SK-N-DZ (cell line): ENCODE results near the gene COL24A1.

Experiments
- DNase-seq: peaks from one replicate; pipeline ENCODE4 v3.0.0-alpha.2; 2015; ENCODE audit warnings: low spot score
- small RNA-seq, 2 experiments: library from RNA; depleted of rRNA; stranded (forward); fragments of <200 nt; gene quantifications; one replicate each; pipeline ENCODE3, GENCODE V24; 2014

Gene COL24A1

DNA sequence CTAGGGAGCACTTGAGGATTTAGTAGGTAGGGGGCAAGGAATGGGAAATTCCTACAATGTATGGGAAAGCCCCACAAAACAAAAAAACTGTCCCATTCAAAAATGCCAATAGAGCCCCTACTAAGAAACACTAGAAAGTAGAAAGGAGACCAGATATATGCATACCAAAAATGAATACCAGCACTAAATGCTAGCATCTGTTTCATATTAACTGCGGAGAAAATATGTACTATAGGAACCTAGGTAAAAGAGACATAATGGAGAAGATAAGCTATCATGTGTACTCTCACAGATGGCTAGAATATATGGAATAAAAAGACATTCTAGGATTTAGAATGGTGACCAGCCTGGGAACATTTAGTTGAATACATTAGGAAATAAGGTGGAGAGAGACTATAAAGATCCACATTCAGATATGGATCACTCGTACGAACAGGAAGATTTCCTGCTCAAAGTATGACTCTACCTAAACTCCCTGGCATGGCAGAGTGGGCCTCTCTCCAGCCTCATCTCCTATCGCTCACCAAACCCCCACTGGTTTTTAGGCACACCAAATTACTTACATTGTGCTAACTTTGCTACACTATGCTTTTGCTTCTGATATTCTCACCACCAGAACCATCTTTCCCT lies 466.7 kb downstream of the COL24A1 start:
- DNase-seq, result no peak

DNA sequence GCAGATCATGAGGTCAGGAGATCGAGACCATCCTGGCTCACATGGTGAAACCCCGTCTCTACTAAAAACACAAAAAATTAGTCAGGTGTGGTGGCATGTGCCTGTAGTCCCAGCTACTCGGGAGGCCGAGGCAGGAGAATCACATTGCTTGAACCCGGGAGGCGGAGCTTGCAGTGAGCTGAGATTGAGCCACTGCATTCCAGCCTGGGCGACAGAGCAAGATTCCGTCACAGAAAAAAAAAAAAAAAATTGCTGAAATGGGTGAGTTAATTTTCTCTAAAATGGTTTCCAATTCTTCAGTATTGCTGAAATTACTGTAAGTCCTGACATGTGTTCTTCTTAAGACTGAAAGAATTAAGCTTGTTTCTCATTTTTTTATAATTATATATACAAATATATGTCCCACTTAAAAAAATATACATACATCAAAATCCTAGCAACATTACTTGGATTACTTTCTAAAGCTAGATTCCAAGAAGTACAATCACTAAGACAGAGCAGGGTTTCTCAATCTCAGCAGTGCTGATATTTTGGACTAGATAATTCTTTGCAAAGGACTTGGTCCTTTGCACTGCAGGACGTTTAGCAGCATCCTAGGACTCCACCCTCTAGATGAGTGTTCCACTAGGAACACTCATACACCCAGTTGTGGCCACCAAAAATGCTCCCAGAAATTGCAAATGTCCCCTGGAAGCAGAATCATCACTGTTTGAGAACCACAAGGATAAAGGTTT lies 473.1 kb downstream of the COL24A1 start:
- DNase-seq, result no peak

DNA sequence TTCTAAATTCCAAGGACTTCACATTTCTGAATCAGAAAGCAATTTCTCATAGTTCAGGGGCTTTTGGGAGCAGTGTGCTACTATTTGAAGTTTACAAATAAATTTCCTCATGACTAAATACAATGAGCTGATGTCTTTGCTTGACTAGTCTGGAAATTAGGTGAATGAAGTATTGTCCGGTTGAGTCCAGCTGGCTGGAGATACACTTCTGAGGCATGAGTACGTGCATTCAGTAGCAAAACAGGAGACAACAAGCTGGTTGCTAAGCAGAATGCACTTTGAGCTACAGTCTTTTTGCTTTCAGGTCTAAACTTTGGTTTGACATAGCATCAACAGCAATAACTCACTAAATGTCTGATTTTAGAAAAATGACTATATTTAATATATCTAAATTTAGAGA lies 475.5 kb downstream of the COL24A1 start:
- DNase-seq, result no peak

Small RNA genes within 50 kb of the gene (small RNA-seq; reads per million reads assigned to genes)
- 0 reads per million in 2 experiments for gene RNA5SP51
